Activated naive CD4-positive, alpha-beta T cell treated with anti-CD3 and anti-CD28 coated beads for 36 hours (primary cell): ENCODE results near the gene CHST5. TPM values are rescaled to one million over a fixed set of nuclear protein-coding genes. Genes with fewer than 3 reads are reported as not detected.
"Not testable (repeated sequence)": the region's sequence is repeated elsewhere in the genome, so short reads cannot be mapped to it uniquely, and the experiment has no call there.

Source experiments
- CTCF ChIA-PET: fragments of 350-600 bp; sonication (Branson Sonifier 250); formaldehyde crosslinking; loops from one replicate; lab custom pipeline; 2021; ENCODE audit warnings: antibody characterized with exemption; lab: Charles Lee
- DNase-seq: peaks from one replicate; pipeline ENCODE4 v3.0.0-alpha.2; 2020
- H3K27ac Mint-ChIP-seq: one replicate; pipeline ENCODE4 v1.8.0; 2021; ENCODE audit warnings: mild to moderate bottlenecking, mixed read lengths
- H3K27me3 Mint-ChIP-seq: one replicate; pipeline ENCODE4 v1.8.0; 2021; ENCODE audit warnings: low read depth, mixed read lengths
- H3K36me3 Mint-ChIP-seq: one replicate; pipeline ENCODE4 v1.8.0; 2021; ENCODE audit warnings: low read depth, mixed read lengths
- H3K4me1 Mint-ChIP-seq: one replicate; pipeline ENCODE4 v1.8.0; 2021; ENCODE audit warnings: low read depth, mixed read lengths
- H3K4me3 Mint-ChIP-seq: one replicate; pipeline ENCODE4 v1.8.0; 2021; ENCODE audit warnings: mild to moderate bottlenecking, moderate library complexity, mixed read lengths
- H3K9me3 Mint-ChIP-seq: one replicate; pipeline ENCODE4 v1.8.0; 2021; ENCODE audit warnings: mixed read lengths
- intact Hi-C: fragments of 100-400 bp; cut with micrococcal nuclease; formaldehyde crosslinking; loops from one replicate; pipeline ENCODE4 v1.15.1; 2023
- total RNA-seq, 2 experiments: library from RNA; stranded (reverse); gene quantifications; one replicate each; pipeline ENCODE4 v1.2.3, GENCODE V29; 2021

CHST5 gene
- total RNA-seq, 2 experiments from 2014 or later = 0.10 TPM; not detected in 1

DNA sequence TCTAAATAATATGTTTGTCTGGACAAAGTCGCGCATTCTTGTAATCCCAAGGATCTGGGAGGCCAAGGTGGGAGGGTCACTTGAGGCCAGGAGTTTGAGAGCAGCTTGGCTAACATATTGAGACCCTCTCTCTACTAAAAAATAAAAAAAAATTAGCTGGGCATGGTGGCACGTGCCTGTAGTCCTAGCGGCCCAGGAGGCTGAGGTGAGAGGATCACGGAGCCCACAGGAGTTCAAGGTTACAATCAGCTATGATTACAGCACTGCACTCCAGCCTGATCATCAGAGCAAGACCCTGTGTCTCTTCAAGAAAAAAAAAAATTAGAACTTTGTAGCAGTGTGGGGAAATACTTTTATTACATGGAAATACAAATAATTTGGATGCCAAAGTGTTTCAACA, 34.5 kb downstream of the CHST5 start:
- no peaks in the 10 kb centered on the region for H3K36me3 Mint-ChIP-seq
- no peak overlapping the region for H3K4me3 Mint-ChIP-seq
- H3K27ac Mint-ChIP-seq = no peak overlapping the region
- CTCF ChIA-PET = no interaction called here
- H3K9me3 Mint-ChIP-seq = no peaks in the 10 kb centered on the region
- DNase-seq = no peak
- intact Hi-C loops = no loop called here
- H3K27me3 Mint-ChIP-seq = peaks cover 5% of the 10 kb centered on the region
- H3K4me1 Mint-ChIP-seq = peaks cover 4% of the 10 kb centered on the region

DNA sequence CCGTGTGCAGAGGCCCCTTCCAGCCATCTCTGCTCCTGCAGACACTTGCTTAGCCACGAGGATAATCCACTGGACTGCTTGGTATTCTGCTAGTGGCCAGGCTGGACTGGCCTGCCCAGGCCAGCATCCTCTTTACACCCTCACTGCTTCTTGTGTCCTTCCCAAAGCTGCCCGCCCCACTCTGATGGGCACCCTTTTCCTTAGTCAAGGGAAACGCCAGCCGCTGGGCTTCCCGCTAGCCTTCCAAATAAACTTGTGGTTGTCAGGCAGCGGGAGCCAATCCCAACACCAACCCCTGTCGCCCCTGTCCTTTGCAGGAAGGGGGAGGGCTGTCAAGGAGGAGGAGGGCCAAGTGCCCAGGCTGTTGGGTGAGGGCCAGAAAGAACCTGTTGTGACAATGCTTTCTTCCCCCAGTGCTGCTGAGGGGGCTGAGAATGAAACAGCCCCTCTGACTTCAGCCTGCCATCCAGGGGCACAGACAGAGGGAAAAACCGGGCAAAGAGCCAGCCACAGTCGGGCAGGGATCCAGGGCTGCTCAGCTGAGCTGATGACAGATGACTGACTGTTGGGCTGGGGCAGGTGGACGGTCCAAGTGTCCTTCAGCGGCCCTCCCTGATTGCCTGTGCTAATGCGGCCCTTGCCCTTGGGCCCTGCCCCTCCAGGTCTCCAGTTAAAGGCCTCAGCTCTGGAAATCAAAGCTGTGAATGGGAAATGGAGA, 37.1 kb downstream of the CHST5 start:
- H3K4me3 Mint-ChIP-seq, CTCF ChIA-PET, intact Hi-C loops, DNase-seq, H3K4me1 Mint-ChIP-seq, H3K9me3 Mint-ChIP-seq, H3K27ac Mint-ChIP-seq, H3K36me3 Mint-ChIP-seq: not testable (repeated sequence)
- peaks cover 18% of the 10 kb centered on the region for H3K27me3 Mint-ChIP-seq

DNA sequence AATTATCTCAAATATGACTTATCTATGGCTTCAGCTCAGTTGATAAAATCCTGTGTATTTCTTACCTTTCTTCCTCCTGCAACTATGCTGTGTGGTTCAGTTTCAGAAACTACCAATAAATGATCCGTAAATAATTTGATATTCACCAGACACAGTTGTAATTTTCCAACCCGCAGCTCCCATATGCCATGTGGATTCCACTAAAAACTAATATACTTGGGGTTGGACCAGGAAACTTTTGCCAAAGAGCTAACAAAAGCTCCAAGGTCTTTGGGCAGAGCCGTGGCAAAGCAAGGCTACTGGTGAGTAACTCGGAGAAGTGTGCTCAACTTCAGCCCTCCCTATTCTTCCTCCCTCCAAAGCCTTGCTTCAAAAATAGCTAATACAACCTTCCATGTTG, 38.4 kb downstream of the CHST5 start:
- Mint-ChIP-seq H3K4me1 (peaks cover 6% of the 10 kb centered on the region), H3K27ac (no peak overlapping the region), H3K27me3 (peaks cover 23% of the 10 kb centered on the region), H3K4me3 (no peak overlapping the region), H3K9me3 (no peaks in the 10 kb centered on the region), H3K36me3 (no peaks in the 10 kb centered on the region)
- no peak for DNase-seq
- CTCF ChIA-PET = interaction anchor here (1.2 to 1.5 kb wide), 3 partner anchors 9 to 49 kb away, joined by 3 to 4 read pairs (median 3); no protein-coding TSS in a partner anchor
- intact Hi-C loops = no loop called here

DNA sequence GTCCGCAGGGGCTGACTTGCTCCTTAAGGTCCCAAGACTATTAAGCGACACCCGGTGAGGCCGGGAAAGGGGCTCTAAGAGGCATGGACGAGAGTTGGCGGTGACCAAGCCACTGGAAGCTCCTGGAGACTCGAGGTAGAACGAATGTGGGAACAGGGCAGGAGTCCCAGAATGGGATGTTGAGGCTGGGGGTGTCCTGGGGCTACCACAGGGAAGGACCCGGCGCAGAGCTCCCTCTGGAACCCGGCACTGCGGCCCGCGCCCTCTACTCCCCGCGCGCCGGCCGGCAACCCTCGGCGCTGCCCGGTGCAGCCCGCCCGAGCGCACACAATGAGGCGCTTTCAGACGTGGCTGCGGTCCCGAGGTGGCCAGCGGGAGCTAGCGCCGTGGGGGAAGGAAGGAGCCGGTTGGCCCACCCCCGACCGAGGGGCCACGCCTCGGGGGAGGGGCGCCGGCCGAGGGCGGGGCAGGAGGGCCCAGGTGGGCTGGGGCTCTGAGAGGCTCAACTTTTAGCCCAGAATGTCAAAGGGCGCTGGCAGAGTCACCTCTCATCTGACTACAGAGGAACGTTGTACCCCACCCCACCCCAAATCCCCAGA, 40.7 kb downstream of the CHST5 start, which contains the start of gene CHST6:
TSS of gene CHST6 (minus strand) at position 366 of the 599 bp plus-strand sequence. CDS start 15,613 bp downstream, outside the sequence.
- Mint-ChIP-seq H3K27ac (no peak within 1 kb of the TSS), H3K27me3 (peaks cover 20% of the 10 kb centered on the region), H3K36me3 (no peaks in the 10 kb centered on the region), H3K4me1 (peaks cover 6% of the 10 kb centered on the region), H3K4me3 (peak within 1 kb of the TSS; percentile 58), H3K9me3 (no peaks in the 10 kb centered on the region)
- intact Hi-C loops = no loop called here
- CTCF ChIA-PET = interaction anchor here (0.5 to 1.0 kb wide), 3 partner anchors 20 to 86 kb away, joined by 3 to 5 read pairs (median 3); no protein-coding TSS in a partner anchor
- DNase-seq = no peak

DNA sequence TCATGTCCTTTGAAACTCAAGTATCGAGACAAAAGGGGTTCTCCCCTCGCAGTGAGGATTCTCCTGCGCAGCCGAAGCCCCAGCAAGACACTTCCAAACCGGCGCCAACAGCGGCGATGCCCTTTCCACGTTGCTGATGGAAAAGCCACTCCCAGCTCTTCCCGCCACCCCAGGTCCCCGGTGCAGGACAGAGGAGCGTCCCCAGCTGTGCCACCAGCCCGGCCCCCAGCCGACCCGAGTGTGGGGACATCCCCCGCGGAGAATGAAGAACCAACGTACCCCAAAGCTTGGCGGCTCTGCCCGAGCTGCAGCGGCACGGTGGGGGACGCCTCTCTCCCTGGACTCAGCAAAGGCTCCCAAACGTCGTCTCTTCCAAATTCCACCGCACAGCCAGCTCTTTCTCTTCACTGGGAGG, 41.2 kb downstream of the CHST5 start:
- Mint-ChIP-seq H3K4me1 (peaks cover 6% of the 10 kb centered on the region), H3K9me3 (no peaks in the 10 kb centered on the region), H3K36me3 (no peaks in the 10 kb centered on the region), H3K4me3 (peak overlapping the region; percentile 58), H3K27me3 (peaks cover 20% of the 10 kb centered on the region), H3K27ac (no peak overlapping the region)
- CTCF ChIA-PET = interaction anchor here (0.9 to 1.0 kb wide), 2 partner anchors 20 to 22 kb away, joined by 3 read pairs; no protein-coding TSS in a partner anchor
- intact Hi-C loops = no loop called here
- DNase-seq = no peak

DNA sequence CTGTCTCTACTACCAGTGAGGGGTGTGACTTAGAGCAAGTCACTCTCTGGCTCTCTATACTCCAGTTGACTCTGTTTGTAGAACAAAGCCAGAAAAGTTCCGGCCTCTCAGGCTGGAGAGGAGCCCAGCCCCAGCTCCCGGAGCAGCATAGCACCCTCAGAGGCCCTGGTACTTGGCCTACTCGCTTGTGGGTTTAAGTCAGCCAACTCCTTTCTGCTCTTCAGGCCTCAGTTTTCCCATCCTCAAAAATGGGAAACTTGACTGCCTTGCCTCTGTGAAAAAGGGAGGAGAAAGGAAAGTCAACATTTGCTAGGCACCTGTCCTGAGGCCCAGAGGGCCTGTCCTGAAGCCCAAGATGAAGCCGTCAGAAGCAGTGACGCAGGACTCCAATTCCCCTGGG, 41.7 kb downstream of the CHST5 start:
- intact Hi-C loops = no loop called here
- H3K9me3 Mint-ChIP-seq = no peaks in the 10 kb centered on the region
- peaks cover 6% of the 10 kb centered on the region for H3K4me1 Mint-ChIP-seq
- H3K36me3 Mint-ChIP-seq = no peaks in the 10 kb centered on the region
- H3K4me3 Mint-ChIP-seq = no peak overlapping the region
- peaks cover 20% of the 10 kb centered on the region for H3K27me3 Mint-ChIP-seq
- no peak overlapping the region for H3K27ac Mint-ChIP-seq
- CTCF ChIA-PET = interaction anchor here (1.0 kb wide), 1 partner anchor 19 kb away, joined by 3 read pairs; no protein-coding TSS in a partner anchor
- no peak for DNase-seq

DNA sequence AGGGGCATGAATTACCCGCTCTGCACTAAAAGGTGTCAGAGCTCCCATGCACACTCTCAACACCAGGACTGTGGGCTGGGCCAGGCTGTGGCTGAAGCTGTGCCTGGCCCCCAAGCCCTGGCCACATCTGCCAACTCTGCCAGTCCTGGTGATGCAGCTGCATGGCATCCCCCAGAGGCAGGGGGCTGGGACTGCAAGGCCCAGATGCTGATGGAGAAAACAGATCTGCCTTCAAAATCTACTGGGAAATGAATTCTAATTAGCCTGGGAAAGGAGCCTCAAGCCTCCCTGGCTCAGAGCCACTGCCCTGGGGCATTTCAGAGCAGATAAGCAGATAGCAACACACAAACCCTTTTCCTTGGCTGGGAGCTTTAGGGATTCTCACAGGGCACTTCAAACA, 44.0 kb downstream of the CHST5 start:
- H3K27ac Mint-ChIP-seq = no peak overlapping the region
- H3K9me3 Mint-ChIP-seq = no peaks in the 10 kb centered on the region
- CTCF ChIA-PET = interaction anchor here (1.5 kb wide), 1 partner anchor 258 kb away, joined by 3 read pairs; no protein-coding TSS in a partner anchor
- H3K36me3 Mint-ChIP-seq = no peaks in the 10 kb centered on the region
- peaks cover 6% of the 10 kb centered on the region for H3K4me1 Mint-ChIP-seq
- H3K27me3 Mint-ChIP-seq = peaks cover 29% of the 10 kb centered on the region
- intact Hi-C loops = no loop called here
- no peak for DNase-seq
- H3K4me3 Mint-ChIP-seq = no peak overlapping the region

DNA sequence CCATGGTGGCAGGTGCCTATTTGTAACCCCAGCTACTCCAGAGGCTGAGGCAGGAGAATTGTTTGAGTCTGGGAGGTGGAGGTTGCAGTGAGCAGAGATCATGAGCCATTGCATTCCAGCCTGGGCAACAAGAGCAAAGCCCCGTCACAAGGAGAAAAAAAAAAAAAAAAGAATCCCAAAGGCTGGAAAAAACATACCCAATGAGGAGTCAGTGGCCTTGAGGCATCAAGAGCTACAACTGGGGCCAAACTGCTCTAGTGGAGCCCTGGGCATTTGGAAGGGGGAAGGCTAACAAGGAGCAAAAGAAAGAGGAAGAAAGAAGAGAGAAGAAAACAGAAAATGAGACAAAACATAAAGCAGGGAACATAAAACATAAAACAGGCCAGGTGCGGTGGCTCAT, 47.6 kb downstream of the CHST5 start:
- Mint-ChIP-seq H3K9me3 (no peaks in the 10 kb centered on the region), H3K4me1 (peaks cover 1% of the 10 kb centered on the region), H3K27ac (no peak overlapping the region), H3K27me3 (peaks cover 17% of the 10 kb centered on the region), H3K36me3 (no peaks in the 10 kb centered on the region), H3K4me3 (no peak overlapping the region)
- no peak for DNase-seq
- CTCF ChIA-PET = interaction anchor here (1.3 kb wide), 1 partner anchor 17 kb away, joined by 3 read pairs; no protein-coding TSS in a partner anchor
- intact Hi-C loops = no loop called here

DNA sequence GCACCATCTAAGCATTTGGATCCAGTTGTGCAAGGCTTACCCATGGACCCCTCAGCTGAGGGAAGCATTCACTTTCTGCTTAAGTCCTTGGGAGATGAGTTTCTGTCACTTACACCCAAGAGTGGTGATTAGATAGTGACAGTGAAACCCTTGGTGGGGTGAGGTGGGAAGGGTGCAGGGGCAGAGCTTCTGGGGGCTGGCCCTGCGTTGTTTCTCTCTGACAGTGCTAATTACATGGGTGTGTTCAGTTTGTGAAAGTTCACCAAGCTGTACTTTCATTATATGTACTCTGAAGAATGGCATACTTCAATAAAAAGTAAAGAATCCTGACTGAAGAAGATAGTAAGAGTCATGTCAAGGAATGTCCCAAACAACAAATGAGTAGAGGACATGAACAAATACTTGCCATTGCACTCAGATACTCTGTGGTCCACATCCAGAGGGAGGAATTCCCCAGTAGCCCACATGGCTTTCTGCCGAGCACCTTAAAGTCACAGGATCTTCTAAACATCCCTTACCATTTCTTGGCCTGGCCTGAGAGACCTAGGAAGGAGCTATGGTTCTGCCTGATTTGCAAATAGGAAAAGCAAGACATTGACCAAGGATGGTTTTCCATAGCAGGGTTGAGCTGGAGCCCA, 49.1 kb downstream of the CHST5 start:
- Mint-ChIP-seq H3K4me1 (peaks cover 1% of the 10 kb centered on the region), H3K9me3 (no peaks in the 10 kb centered on the region), H3K27ac (no peak overlapping the region)

DNA sequence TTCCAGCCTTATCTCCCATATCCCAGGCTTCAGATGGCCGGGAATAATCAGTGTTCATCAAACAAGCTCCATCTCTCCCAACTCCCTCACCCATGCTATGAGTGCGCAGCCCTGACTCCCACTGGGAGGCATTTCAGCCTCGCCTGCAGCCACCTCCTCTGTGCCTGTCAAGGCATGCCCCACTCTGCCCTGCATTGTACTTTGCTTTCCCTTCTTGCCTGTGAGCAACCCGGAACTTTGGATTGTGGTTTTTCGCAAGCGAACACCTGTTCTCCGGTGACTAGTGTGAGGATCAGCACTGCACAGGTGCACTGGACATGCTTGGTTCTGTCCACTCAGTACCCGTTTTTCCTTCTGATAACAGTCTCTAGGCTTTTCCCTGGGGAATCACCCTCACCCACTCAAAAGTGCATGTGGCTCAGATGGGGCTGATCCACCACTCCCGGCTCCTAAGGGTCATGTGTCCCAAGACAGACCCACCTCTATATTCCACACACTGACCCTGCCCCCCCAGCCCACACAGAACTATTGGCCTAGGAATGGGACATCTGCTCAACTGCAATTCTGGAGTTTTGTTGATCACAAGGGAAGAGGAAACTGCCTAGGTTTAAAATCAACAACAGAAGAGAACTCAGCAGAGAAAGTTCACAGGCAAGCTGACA, 49.8 kb downstream of the CHST5 start:
- Mint-ChIP-seq H3K36me3 (no peaks in the 10 kb centered on the region), H3K27ac (no peak overlapping the region), H3K27me3 (peaks cover 14% of the 10 kb centered on the region), H3K4me3 (no peak overlapping the region), H3K9me3 (no peaks in the 10 kb centered on the region), H3K4me1 (peaks cover 1% of the 10 kb centered on the region)
- DNase-seq = no peak
- intact Hi-C loops = no loop called here
- CTCF ChIA-PET = no interaction called here

More for the DNA sequence above, 49.1 kb downstream of the CHST5 start:
- H3K4me3 Mint-ChIP-seq = no peak overlapping the region
- CTCF ChIA-PET = interaction anchor here (1.0 kb wide), 1 partner anchor 32 kb away, joined by 4 read pairs; no protein-coding TSS in a partner anchor
- H3K27me3 Mint-ChIP-seq = peaks cover 14% of the 10 kb centered on the region
- no peaks in the 10 kb centered on the region for H3K36me3 Mint-ChIP-seq
- peak; percentile 14 for DNase-seq
- intact Hi-C loops = no loop called here

DNA sequence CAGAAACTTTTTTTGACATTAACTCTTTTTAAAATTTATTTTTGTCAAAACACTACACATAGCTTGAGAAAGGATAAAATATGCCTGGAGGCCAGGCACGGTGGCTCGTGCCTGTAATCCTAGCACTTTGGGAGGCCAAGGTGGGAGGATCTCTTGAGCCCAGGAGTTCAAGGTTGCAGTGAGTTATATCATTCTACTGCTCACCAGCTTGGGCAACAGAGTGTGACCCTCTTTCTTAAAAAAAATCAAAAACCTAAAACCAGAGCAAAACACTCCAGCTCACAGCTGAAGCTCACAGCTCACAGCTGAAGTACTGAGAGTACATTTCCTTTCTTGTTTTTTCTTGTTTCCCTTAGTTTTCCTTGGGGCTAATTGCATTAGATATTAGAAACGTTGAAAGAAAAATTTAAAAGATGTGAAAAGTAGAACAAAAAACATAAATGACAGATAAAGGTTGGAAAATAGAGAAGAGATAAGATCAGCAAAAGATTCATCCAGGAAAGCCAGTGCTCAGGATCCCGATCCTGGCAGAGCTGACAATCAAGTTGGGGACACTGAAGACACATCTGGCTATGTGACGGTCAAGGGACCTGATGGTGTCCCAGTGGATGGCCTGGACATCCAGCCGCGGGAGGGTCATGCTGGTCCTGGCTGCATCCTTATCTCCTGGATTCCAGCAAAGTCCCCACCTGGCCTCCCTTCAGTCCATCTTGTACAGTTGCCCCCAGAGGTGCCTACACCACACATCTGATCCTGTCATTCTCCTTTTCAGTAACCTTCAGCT, 50.5 kb downstream of the CHST5 start:
- H3K4me3 Mint-ChIP-seq = no peak overlapping the region
- intact Hi-C loops = no loop called here
- peaks cover 14% of the 10 kb centered on the region for H3K27me3 Mint-ChIP-seq
- H3K4me1 Mint-ChIP-seq = peaks cover 1% of the 10 kb centered on the region
- no peaks in the 10 kb centered on the region for H3K9me3 Mint-ChIP-seq
- no peak overlapping the region for H3K27ac Mint-ChIP-seq
- no peaks in the 10 kb centered on the region for H3K36me3 Mint-ChIP-seq
- CTCF ChIA-PET = interaction anchor here (0.6 kb wide), 1 partner anchor 105 kb away, joined by 3 read pairs; no protein-coding TSS in a partner anchor
- DNase-seq = no peak
